Epithelial cell of esophagus (primary cell): Measurements from ENCODE around the gene ARSD.
A peak's percentile ranks its signal among the peaks of the same experiment; 100 is the strongest.
"Not testable (repeated sequence)": the region's sequence is repeated elsewhere in the genome, so short reads cannot be mapped to it uniquely, and the experiment has no call there.

Source experiments
- DNase-seq: peaks from one replicate; pipeline ENCODE4 v3.0.0; 2010; ENCODE audit warnings: low read depth
- H3K4me3 ChIP-seq: 2 replicates; pipeline ENCODE4 v1.5.1; 2011; ENCODE audit warnings: mild to moderate bottlenecking, low read length, control low read depth
- TF ChIP-seq, protein P1 (sequence below): IDR thresholded peaks from 2 replicates; pipeline ENCODE4 v1.5.1; 2011; ENCODE audit warnings: low read depth, mild to moderate bottlenecking, low read length, control low read depth, inconsistent platforms; ENCODE audit not compliant: insufficient read depth; ENCODE audit errors: missing control alignments

Gene ARSD

DNA sequence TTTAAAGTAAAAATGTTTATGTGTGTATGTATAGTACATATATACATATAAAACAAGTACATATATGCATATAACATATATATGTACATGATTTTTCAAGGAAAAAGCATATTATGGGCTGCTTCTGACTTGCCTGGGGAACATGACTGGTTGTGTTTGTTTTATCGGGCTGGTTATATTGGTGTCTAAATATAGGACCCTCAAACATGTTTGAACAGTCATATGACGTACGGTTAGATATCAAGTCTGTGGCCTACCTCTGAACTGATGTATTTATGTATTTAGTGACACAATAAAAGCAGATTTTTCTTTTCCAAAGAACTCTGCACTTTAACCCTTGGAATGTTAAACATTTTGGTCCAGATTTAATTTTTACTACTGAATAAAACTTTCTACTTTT, 37.9 kb upstream of the ARSD start:
- TF ChIP-seq, protein P1, sequence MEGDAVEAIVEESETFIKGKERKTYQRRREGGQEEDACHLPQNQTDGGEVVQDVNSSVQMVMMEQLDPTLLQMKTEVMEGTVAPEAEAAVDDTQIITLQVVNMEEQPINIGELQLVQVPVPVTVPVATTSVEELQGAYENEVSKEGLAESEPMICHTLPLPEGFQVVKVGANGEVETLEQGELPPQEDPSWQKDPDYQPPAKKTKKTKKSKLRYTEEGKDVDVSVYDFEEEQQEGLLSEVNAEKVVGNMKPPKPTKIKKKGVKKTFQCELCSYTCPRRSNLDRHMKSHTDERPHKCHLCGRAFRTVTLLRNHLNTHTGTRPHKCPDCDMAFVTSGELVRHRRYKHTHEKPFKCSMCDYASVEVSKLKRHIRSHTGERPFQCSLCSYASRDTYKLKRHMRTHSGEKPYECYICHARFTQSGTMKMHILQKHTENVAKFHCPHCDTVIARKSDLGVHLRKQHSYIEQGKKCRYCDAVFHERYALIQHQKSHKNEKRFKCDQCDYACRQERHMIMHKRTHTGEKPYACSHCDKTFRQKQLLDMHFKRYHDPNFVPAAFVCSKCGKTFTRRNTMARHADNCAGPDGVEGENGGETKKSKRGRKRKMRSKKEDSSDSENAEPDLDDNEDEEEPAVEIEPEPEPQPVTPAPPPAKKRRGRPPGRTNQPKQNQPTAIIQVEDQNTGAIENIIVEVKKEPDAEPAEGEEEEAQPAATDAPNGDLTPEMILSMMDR: no peak
- no peak overlapping the region for H3K4me3 ChIP-seq
- DNase-seq: no peak

DNA sequence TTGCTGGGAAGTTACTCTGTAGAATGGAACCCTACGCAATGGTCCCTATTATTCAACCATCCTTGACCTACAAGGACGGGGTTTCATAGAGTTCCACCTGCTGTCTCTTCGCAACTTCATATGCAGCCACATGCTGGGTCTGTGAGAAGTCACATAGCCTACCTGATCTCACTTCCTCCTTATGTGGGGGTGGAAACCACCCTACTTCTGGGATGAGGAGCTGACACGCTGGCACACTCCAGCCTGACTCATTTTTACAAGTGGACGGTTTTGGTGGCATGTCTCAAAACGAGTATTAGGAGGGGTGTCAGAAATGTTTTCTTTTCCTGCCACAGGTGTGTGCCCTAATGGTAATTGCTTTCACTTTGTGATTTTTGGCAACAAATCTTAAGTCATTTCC, 36.8 kb upstream of the ARSD start:
- TF ChIP-seq, protein P1: no peak
- peak; percentile 0 for DNase-seq
- H3K4me3 ChIP-seq: no peak overlapping the region

DNA sequence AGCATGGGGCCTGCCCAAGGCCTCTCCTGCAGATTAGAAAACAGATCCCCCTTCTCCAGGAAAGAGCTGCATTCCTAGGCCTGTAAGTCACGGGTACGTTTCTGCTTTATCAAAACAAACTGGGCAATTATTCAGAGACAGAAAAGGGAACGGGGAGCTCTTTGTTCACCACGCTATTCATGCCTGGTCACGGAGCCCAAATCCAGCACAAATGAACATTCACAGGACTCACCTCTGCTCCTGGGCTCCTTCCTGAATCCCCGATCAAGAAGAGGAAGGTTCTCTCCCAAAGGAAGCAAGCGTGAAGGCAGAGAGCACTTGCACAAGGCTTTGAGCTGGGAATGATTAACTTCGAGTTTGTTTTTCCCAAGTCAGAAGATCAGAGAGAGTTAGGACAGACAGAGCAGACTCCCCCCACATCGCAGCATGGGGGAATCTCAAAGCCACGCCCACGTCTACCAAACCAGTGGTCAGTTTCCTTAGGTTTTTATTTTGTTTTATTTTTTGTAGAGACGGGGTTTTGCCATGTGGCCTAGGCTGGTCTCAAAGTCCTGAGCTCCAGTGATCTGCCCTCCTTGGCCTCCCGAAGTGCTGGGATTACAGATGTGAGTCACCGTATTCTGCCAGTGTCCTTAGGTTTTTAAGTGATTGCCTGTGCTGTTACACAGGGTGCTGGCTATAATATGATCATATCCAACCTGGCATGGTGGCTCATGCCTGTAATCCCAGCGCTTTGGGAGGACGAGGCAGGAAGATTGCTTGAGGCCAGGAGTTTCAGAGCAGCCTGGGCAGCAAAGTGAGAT, 35.1 kb upstream of the ARSD start:
- not testable (repeated sequence) for H3K4me3 ChIP-seq
- peak; percentile 1 for DNase-seq

DNA sequence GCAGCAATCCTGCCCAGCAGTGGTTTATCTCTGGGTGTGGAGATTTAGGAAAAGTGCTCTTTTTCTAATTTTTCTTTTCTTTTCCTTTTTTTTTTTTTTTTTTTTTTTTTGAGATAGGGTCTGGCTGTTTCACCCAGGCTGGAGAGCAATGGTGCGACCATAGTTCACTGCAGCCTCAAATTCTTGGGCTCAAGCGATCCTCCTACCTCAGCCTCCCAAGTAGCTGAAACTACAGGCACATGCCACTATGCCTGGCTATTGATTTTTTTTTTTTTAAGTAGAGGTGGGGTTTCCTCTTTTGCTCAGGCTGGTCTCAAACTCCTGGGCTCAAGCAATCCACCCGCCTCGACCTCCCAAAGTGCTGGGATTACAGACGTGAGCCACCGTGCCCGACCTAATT, 34.3 kb upstream of the ARSD start:
- DNase-seq, H3K4me3 ChIP-seq: not testable (repeated sequence)

DNA sequence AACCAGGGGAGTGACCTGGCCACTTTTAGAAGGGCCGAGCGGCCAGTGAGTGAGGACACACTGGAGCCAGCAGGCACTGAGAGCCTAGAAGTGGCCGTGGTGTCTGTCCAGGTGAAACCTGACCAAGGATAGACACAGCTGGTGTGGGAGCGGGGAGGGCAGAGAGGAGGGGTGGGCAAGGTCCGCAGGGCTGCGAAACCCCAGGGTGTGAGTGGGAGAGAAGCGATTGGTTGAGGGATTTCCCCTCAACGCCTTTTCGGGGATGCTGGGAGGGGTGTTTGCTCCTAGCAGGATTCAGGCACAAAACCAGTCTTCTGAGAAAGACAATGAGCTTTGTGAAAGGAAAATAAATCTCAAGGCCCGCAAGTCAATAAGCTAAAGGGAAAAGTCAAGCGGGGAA, 33.2 kb upstream of the ARSD start:
- TF ChIP-seq, protein P1: no peak
- no peak overlapping the region for H3K4me3 ChIP-seq
- no peak for DNase-seq

DNA sequence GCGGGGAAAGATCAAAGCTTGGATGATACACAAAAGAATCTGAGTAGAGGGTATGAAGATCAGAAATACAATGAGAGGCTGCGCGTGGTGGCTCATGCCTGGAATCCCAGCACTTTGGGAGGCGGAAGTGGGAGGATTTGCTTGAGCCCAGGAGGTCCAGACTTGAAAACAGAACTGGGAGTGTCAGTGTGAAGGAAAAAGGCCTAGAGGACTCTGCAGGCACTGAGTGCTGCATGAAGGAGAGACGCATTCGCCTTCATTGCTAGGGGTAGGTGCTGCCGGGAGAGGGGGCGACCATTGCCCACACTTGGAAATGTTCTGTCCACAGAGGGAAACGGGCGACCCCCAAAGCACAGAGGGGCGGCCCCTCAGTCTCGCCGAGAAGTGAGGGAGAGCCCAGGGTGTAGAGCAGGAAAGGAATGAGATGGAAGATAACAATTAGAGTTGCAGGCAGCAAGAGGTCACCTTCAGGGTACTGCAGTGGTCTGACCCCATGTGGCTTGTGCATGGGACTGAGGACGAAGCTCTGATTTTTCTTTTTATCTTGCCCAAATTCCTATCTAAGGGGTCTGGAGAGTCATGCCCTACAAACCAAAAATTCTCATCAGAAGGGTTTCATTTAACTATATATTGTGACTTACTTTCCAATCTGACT, 31.8 kb upstream of the ARSD start:
- TF ChIP-seq, protein P1: no peak
- H3K4me3 ChIP-seq: no peak overlapping the region
- no peak for DNase-seq

DNA sequence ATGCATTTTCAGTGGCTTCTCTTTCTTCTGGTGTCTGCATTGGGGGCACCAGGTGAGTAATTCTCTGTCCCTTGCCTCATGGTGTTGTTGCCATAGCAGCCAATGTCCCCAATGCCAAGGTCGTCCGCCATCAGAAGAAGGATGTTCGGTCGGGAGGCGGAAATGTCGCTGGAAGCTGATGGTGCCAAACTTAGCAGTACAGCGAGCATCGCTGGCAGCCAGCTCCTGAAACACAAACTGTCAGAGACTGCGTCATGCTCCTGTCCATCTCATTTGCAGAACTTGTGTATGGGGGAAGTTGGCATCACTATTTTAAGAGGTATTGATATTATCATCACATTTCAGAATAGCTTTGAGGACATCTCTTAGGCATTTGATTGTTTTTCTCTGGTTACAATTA, 29.1 kb upstream of the ARSD start:
- no peak overlapping the region for H3K4me3 ChIP-seq
- no peak for DNase-seq
- TF ChIP-seq, protein P1: no peak

DNA sequence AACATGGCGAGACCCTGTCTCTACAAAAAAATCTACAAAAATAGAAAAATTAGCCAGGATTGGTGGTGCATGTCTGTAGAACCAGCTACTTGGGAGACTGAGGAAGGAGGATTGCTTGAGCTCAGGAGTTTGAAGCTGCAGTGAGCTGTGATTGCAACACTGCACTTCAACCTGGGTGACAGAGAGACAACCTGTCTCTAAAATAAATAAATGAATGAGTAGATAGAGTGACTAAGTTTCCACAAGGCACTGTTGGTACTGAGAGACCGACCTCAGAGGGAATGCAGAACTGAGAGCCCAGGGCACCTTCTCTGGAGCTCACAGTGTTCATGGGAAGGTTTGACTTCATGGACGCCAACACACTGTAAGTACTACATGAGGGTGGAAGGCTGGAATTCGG, 26.7 kb upstream of the ARSD start:
- H3K4me3 ChIP-seq: no peak overlapping the region
- TF ChIP-seq, protein P1: no peak
- peak; percentile 1 for DNase-seq
